ENCODE measurements around the gene TBXA2R.
A peak's percentile ranks its signal among the peaks of the same experiment; 100 is the strongest.
"Not testable (repeated sequence)": the region's sequence is repeated elsewhere in the genome, so short reads cannot be mapped to it uniquely, and the experiment has no call there.

Gene TBXA2R

GRCh38 chr19:3604987-3605343, 1.7 kb downstream of the TBXA2R start:
- DNase-seq, result peak; percentile 22

GRCh38 chr19:3604227-3604986, 2.3 kb downstream of the TBXA2R start:
- no peak for DNase-seq

- DNase-seq, result no peak
Measured at GRCh38 chr19:3603121-3603811, 3.4 kb downstream of the TBXA2R start.

- DNase-seq, result no peak
Measured at GRCh38 chr19:3601021-3601420, 5.7 kb downstream of the TBXA2R start.

GRCh38 chr19:3599776-3600187, 6.9 kb downstream of the TBXA2R start:
- no peak for DNase-seq

- DNase-seq, result no peak
Measured at GRCh38 chr19:3595521-3596061, 11.1 kb downstream of the TBXA2R start.

GRCh38 chr19:3593156-3593555, 13.5 kb downstream of the TBXA2R start:
- DNase-seq, result no peak

- no peak for DNase-seq
Measured at GRCh38 chr19:3591876-3592613, 14.6 kb downstream of the TBXA2R start.

- no peak for DNase-seq
Measured at GRCh38 chr19:3590991-3591659, 15.6 kb downstream of the TBXA2R start.

GRCh38 chr19:3589949-3590348, 16.7 kb downstream of the TBXA2R start:
- DNase-seq, result no peak

GRCh38 chr19:3589439-3589838, 17.2 kb downstream of the TBXA2R start:
- no peak for DNase-seq

GRCh38 chr19:3586707-3587346, 19.8 kb downstream of the TBXA2R start:
- DNase-seq, result no peak

GRCh38 chr19:3586127-3586626, 20.5 kb downstream of the TBXA2R start:
- DNase-seq, result peak; percentile 49

- DNase-seq, result no peak
Measured at GRCh38 chr19:3585301-3586126, 21.2 kb downstream of the TBXA2R start, which contains the start of gene GIPC3. TSS of gene GIPC3 (plus strand) at chr19:3585478. CDS start at chr19:3585598, 120 bp downstream.

GRCh38 chr19:3584036-3584802, 22.5 kb downstream of the TBXA2R start:
- DNase-seq, result not testable (repeated sequence)

GRCh38 chr19:3581792-3582191, 24.9 kb downstream of the TBXA2R start:
- not testable (repeated sequence) for DNase-seq

GRCh38 chr19:3580156-3580934, 26.3 kb downstream of the TBXA2R start:
- DNase-seq, result no peak

GRCh38 chr19:3578390-3578789, 28.3 kb downstream of the TBXA2R start:
- no peak for DNase-seq

GRCh38 chr19:3577723-3578344, 28.8 kb downstream of the TBXA2R start:
- no peak for DNase-seq

Data from effector CD8-positive, alpha-beta T cell (primary cell).